Measurements from ENCODE around the gene DNAH11. TPM values are rescaled to one million over a fixed set of nuclear protein-coding genes. Genes with fewer than 3 reads are reported as not detected.
"Not testable (repeated sequence)": the region's sequence is repeated elsewhere in the genome, so short reads cannot be mapped to it uniquely, and the experiment has no call there.

DNAH11 gene
- total RNA-seq, 1 experiment from 2014 or later, result 0.15 TPM

DNA sequence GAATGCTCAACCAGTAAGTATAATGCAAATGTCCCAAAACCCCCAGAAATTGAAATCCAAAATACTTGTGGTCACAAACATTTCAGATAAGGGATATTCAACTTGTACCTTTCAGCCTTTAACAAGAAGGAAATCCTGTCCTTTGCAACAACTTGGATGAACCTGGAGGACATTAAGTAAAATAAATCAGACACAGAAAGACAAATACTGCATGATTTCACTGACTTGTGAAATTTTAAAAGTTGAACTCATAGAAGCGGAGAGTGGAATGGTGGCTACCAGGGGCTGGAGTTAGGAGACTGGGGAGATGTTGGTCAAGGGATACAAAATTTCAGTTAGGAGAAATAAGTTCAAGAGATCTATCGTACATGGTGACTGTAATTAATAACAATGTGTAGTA is 187.6 kb downstream of the DNAH11 start:
- no peaks in the 10 kb centered on the region for H3K9me3 ChIP-seq (ENCODE audit: control insufficient read depth, insufficient read depth, low read depth, low read length)
- TF ChIP-seq, protein P1, sequence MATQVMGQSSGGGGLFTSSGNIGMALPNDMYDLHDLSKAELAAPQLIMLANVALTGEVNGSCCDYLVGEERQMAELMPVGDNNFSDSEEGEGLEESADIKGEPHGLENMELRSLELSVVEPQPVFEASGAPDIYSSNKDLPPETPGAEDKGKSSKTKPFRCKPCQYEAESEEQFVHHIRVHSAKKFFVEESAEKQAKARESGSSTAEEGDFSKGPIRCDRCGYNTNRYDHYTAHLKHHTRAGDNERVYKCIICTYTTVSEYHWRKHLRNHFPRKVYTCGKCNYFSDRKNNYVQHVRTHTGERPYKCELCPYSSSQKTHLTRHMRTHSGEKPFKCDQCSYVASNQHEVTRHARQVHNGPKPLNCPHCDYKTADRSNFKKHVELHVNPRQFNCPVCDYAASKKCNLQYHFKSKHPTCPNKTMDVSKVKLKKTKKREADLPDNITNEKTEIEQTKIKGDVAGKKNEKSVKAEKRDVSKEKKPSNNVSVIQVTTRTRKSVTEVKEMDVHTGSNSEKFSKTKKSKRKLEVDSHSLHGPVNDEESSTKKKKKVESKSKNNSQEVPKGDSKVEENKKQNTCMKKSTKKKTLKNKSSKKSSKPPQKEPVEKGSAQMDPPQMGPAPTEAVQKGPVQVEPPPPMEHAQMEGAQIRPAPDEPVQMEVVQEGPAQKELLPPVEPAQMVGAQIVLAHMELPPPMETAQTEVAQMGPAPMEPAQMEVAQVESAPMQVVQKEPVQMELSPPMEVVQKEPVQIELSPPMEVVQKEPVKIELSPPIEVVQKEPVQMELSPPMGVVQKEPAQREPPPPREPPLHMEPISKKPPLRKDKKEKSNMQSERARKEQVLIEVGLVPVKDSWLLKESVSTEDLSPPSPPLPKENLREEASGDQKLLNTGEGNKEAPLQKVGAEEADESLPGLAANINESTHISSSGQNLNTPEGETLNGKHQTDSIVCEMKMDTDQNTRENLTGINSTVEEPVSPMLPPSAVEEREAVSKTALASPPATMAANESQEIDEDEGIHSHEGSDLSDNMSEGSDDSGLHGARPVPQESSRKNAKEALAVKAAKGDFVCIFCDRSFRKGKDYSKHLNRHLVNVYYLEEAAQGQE (IDR thresholded peaks at IDR 0.05; ENCODE audit: insufficient read depth in 1 of 2, low read depth in 2 of 2, low read length in 1 of 2), result no peak
- TF ChIP-seq, protein P2, sequence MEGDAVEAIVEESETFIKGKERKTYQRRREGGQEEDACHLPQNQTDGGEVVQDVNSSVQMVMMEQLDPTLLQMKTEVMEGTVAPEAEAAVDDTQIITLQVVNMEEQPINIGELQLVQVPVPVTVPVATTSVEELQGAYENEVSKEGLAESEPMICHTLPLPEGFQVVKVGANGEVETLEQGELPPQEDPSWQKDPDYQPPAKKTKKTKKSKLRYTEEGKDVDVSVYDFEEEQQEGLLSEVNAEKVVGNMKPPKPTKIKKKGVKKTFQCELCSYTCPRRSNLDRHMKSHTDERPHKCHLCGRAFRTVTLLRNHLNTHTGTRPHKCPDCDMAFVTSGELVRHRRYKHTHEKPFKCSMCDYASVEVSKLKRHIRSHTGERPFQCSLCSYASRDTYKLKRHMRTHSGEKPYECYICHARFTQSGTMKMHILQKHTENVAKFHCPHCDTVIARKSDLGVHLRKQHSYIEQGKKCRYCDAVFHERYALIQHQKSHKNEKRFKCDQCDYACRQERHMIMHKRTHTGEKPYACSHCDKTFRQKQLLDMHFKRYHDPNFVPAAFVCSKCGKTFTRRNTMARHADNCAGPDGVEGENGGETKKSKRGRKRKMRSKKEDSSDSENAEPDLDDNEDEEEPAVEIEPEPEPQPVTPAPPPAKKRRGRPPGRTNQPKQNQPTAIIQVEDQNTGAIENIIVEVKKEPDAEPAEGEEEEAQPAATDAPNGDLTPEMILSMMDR (IDR thresholded peaks at IDR 0.05), result no peak
- TF ChIP-seq SIN3A (IDR thresholded peaks at IDR 0.05; ENCODE audit: borderline replicate concordance, insufficient read depth, low read depth, low read length), result no peak
- TF ChIP-seq POLR2AphosphoS5 (IDR thresholded peaks at IDR 0.05; ENCODE audit: low read depth, low read length), result no peak
- no peaks in the 10 kb centered on the region for H3K27me3 ChIP-seq (ENCODE audit: control insufficient read depth, insufficient read depth, low read length)
- DNase-seq (ENCODE audit: low read depth, low spot score) (no peak), ATAC-seq (no peak)
- H3K27ac ChIP-seq (ENCODE audit: low read length), result no peak overlapping the region
- intact Hi-C loops (cut with micrococcal nuclease; ENCODE audit: unreplicated experiment), result no loop called here
- no peak overlapping the region for H3K4me3 ChIP-seq (ENCODE audit: low read depth in 2 of 2, low read length in 2 of 2)
- H3K36me3 ChIP-seq (ENCODE audit: control insufficient read depth, insufficient read depth, low read length), result no peaks in the 10 kb centered on the region
- POLR2A ChIA-PET, result no interaction called here
- BruUV-seq (replicated peaks), result no TSS peak
- CTCF ChIA-PET, result no interaction called here
- H3K4me1 ChIP-seq (ENCODE audit: control insufficient read depth, insufficient read depth, low read length), result no peaks in the 10 kb centered on the region
- in situ Hi-C loops (cut with HindIII; ENCODE audit: low pct_unique_long_range_greater_than_20kb, low sequenced_read_pairs), result no loop called here

DNA sequence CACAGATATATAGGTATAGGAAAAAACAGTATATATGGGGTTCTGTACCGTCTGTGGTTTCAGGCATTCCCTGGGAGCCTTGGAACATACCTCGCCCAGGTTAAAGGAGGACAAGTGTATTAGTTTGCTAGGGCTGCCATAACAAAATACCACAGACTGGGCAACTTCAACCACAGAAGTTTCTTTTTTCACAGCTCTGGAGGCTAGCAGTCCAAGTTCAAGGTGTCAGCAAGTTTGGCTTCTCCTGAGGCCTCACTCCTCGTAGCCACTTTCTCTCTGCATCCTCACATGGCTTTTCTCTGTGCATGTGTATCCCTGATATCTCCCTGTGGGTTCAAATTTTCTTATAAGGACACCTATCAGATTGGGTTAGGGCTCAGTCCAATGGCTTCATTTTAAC is 189.1 kb downstream of the DNAH11 start:
- TF ChIP-seq TCF7L2 (IDR thresholded peaks at IDR 0.05; ENCODE audit: low read depth, low read length), result no peak
- TF ChIP-seq SIN3A (IDR thresholded peaks at IDR 0.05; ENCODE audit: borderline replicate concordance, insufficient read depth, low read depth, low read length), result no peak
- no peak for TF ChIP-seq POLR2AphosphoS5 (IDR thresholded peaks at IDR 0.05; ENCODE audit: low read depth, low read length)
- TF ChIP-seq, protein P1 (IDR thresholded peaks at IDR 0.05; ENCODE audit: insufficient read depth in 1 of 2, low read depth in 2 of 2, low read length in 1 of 2), result no peak
- TF ChIP-seq, protein P2 (IDR thresholded peaks at IDR 0.05), result no peak
- POLR2A ChIA-PET, result no interaction called here
- Histone ChIP-seq H3K9me3 (ENCODE audit: control insufficient read depth, insufficient read depth, low read depth, low read length) (no peaks in the 10 kb centered on the region), H3K4me1 (ENCODE audit: control insufficient read depth, insufficient read depth, low read length) (no peaks in the 10 kb centered on the region), H3K36me3 (ENCODE audit: control insufficient read depth, insufficient read depth, low read length) (no peaks in the 10 kb centered on the region), H3K27me3 (ENCODE audit: control insufficient read depth, insufficient read depth, low read length) (no peaks in the 10 kb centered on the region), H3K27ac (ENCODE audit: low read length) (no peak overlapping the region), H3K4me3 (ENCODE audit: low read depth in 2 of 2, low read length in 2 of 2) (no peak overlapping the region)
- DNase-seq (ENCODE audit: low read depth, low spot score), result no peak
- ATAC-seq, result no peak
- no TSS peak for BruUV-seq (replicated peaks)
- CTCF ChIA-PET, result no interaction called here
- intact Hi-C loops (cut with micrococcal nuclease; ENCODE audit: unreplicated experiment) (no loop called here), in situ Hi-C loops (cut with HindIII; ENCODE audit: low pct_unique_long_range_greater_than_20kb, low sequenced_read_pairs) (no loop called here)

DNA sequence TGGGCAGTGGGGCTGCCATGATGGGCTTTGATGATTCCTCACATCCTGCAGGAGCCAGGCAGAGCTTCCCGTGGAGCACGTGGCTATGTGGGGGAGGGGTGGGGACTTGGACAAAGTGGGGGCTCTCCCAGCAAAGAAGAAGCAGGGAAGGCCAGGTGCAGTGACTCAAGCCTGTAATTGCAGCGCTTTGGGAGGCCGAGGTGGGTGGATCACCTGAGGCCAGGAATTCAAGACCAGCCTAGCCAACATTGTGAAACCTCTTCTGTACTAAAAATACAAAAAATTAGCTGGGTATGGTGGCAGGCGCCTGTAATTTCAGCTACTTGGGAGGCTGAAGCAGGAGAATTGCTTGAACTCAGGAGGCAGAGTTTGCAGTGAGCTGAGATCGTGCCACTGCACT is 190.1 kb downstream of the DNAH11 start:
- DNase-seq (ENCODE audit: low read depth, low spot score); CTCF ChIA-PET; POLR2A ChIA-PET; intact Hi-C loops (cut with micrococcal nuclease; ENCODE audit: unreplicated experiment); H3K36me3 ChIP-seq (ENCODE audit: control insufficient read depth, insufficient read depth, low read length); in situ Hi-C loops (cut with HindIII; ENCODE audit: low pct_unique_long_range_greater_than_20kb, low sequenced_read_pairs); H3K27ac ChIP-seq (ENCODE audit: low read length); H3K4me1 ChIP-seq (ENCODE audit: control insufficient read depth, insufficient read depth, low read length); H3K27me3 ChIP-seq (ENCODE audit: control insufficient read depth, insufficient read depth, low read length); BruUV-seq (replicated peaks); ATAC-seq; H3K9me3 ChIP-seq (ENCODE audit: control insufficient read depth, insufficient read depth, low read depth, low read length); H3K4me3 ChIP-seq (ENCODE audit: low read depth in 2 of 2, low read length in 2 of 2): not testable (repeated sequence)

Data from Panc1 (cell line).